Stimulated activated CD4-positive, alpha-beta T cell treated with anti-CD3 and anti-CD28 coated beads, Interleukin-12 subunit alpha, Interleukin-12 subunit beta, amount 100 ng/mL, for 4 hours (primary cell): ENCODE data around the gene NOTCH3.

ENCODE experiments used
- DNase-seq: peaks from one replicate; pipeline ENCODE4 v3.0.0-alpha.2; 2020

The NOTCH3 gene

GRCh38 chr19:15200553-15201364 is at the start of gene NOTCH3:
NOTCH3 (minus strand) TSS chr19:15200995; CDS start chr19:15200905, 90 bp downstream.
- no peak for DNase-seq

GRCh38 chr19:15250640-15250993 is 49.8 kb upstream of the NOTCH3 start:
- DNase-seq: no peak

GRCh38 chr19:15249972-15250639 is 49.3 kb upstream of the NOTCH3 start:
- no peak for DNase-seq

- no peak for DNase-seq
Measured at GRCh38 chr19:15249528-15249874, 48.7 kb upstream of the NOTCH3 start.

- DNase-seq: no peak
Measured at GRCh38 chr19:15248648-15249527, 48.1 kb upstream of the NOTCH3 start.

GRCh38 chr19:15248106-15248505 is 47.3 kb upstream of the NOTCH3 start:
- no peak for DNase-seq

GRCh38 chr19:15247107-15248014 is 46.6 kb upstream of the NOTCH3 start:
- DNase-seq: no peak

- no peak for DNase-seq
Measured at GRCh38 chr19:15246198-15246481, 45.3 kb upstream of the NOTCH3 start.

GRCh38 chr19:15245370-15246197 is 44.8 kb upstream of the NOTCH3 start:
- no peak for DNase-seq

- no peak for DNase-seq
Measured at GRCh38 chr19:15244808-15245207, 44.0 kb upstream of the NOTCH3 start.

GRCh38 chr19:15244106-15244803 is 43.5 kb upstream of the NOTCH3 start:
- no peak for DNase-seq

- DNase-seq: no peak
Measured at GRCh38 chr19:15243236-15243957, 42.6 kb upstream of the NOTCH3 start.

GRCh38 chr19:15241259-15241910 is 40.6 kb upstream of the NOTCH3 start:
- DNase-seq: no peak

GRCh38 chr19:15240515-15240914 is 39.7 kb upstream of the NOTCH3 start:
- DNase-seq: no peak

GRCh38 chr19:15239337-15239949 is 38.6 kb upstream of the NOTCH3 start:
- no peak for DNase-seq

- DNase-seq: no peak
Measured at GRCh38 chr19:15238639-15239155, 37.9 kb upstream of the NOTCH3 start.

- DNase-seq: no peak
Measured at GRCh38 chr19:15237759-15238638, 37.2 kb upstream of the NOTCH3 start.

- DNase-seq: no peak
Measured at GRCh38 chr19:15236886-15237285, 36.1 kb upstream of the NOTCH3 start.
